ENCODE results near the gene ITIH4. TPM values are rescaled to one million over a fixed set of nuclear protein-coding genes. Genes with fewer than 3 reads are reported as not detected.

Gene ITIH4
- total and polyA plus RNA-seq, 10 of the 15 experiments (the other 5 are each of a cell fraction or from before 2014, with no cell fraction given) = 0.64 to 4.1 (median 1.3) TPM

DNA sequence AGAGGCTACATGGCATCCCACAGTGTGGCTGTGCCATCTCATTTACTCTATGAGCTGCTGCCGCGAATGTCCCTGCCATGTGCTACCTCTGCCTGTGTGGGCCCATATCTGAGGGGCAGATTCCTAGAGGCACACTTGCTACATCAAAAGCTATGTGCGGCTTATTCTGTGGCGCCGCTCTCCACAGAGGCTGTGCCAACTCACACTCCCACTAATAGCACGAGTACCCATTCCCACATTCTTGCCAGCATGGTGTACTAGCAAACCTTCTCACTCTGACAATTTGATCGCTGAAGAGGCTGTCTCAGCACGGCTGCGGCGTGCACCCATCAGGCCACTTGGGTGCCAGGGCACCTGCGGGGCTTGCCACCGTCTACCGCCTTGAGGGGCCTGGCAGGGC lies 35.5 kb upstream of the ITIH4 start (continued):
- TF ChIP-seq MYC (IDR thresholded peaks at IDR 0.05; ENCODE audit: insufficient read depth, insufficient read length, insufficient replicate concordance, low read length, severe bottlenecking) (no peak), SRF (IDR thresholded peaks at IDR 0.05; ENCODE audit: low read depth in 2 of 2, low read length in 2 of 2) (no peak), TCF12 (IDR thresholded peaks at IDR 0.05; ENCODE audit: low read depth, low read length) (no peak), LARP7 (IDR thresholded peaks at IDR 0.05) (no peak), ZNF622 (IDR thresholded peaks at IDR 0.05) (no peak), SUZ12 (IDR thresholded peaks at IDR 0.05; ENCODE audit: unreplicated experiment) (no peak), CREM (IDR thresholded peaks at IDR 0.05; ENCODE audit: low read depth) (no peak)
- TF ChIP-seq, protein P1, sequence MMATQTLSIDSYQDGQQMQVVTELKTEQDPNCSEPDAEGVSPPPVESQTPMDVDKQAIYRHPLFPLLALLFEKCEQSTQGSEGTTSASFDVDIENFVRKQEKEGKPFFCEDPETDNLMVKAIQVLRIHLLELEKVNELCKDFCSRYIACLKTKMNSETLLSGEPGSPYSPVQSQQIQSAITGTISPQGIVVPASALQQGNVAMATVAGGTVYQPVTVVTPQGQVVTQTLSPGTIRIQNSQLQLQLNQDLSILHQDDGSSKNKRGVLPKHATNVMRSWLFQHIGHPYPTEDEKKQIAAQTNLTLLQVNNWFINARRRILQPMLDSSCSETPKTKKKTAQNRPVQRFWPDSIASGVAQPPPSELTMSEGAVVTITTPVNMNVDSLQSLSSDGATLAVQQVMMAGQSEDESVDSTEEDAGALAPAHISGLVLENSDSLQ (IDR thresholded peaks at IDR 0.05) = no peak
- TF ChIP-seq, protein P2, sequence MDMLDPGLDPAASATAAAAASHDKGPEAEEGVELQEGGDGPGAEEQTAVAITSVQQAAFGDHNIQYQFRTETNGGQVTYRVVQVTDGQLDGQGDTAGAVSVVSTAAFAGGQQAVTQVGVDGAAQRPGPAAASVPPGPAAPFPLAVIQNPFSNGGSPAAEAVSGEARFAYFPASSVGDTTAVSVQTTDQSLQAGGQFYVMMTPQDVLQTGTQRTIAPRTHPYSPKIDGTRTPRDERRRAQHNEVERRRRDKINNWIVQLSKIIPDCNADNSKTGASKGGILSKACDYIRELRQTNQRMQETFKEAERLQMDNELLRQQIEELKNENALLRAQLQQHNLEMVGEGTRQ (IDR thresholded peaks at IDR 0.05; ENCODE audit: borderline replicate concordance, low read depth, low read length) = no peak
- TF ChIP-seq, protein P3, sequence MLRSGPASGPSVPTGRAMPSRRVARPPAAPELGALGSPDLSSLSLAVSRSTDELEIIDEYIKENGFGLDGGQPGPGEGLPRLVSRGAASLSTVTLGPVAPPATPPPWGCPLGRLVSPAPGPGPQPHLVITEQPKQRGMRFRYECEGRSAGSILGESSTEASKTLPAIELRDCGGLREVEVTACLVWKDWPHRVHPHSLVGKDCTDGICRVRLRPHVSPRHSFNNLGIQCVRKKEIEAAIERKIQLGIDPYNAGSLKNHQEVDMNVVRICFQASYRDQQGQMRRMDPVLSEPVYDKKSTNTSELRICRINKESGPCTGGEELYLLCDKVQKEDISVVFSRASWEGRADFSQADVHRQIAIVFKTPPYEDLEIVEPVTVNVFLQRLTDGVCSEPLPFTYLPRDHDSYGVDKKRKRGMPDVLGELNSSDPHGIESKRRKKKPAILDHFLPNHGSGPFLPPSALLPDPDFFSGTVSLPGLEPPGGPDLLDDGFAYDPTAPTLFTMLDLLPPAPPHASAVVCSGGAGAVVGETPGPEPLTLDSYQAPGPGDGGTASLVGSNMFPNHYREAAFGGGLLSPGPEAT (IDR thresholded peaks at IDR 0.05; ENCODE audit: low read depth) = no peak
- TF ChIP-seq, protein P4, sequence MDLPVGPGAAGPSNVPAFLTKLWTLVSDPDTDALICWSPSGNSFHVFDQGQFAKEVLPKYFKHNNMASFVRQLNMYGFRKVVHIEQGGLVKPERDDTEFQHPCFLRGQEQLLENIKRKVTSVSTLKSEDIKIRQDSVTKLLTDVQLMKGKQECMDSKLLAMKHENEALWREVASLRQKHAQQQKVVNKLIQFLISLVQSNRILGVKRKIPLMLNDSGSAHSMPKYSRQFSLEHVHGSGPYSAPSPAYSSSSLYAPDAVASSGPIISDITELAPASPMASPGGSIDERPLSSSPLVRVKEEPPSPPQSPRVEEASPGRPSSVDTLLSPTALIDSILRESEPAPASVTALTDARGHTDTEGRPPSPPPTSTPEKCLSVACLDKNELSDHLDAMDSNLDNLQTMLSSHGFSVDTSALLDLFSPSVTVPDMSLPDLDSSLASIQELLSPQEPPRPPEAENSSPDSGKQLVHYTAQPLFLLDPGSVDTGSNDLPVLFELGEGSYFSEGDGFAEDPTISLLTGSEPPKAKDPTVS (IDR thresholded peaks at IDR 0.05; ENCODE audit: low read depth, low read length) = no peak

Data from GM12878 (cell line).